GM19240 (cell line): ENCODE data around the gene DPEP2.
A peak's percentile ranks its signal among the peaks of the same experiment; 100 is the strongest.
"Not testable (repeated sequence)": the region's sequence is repeated elsewhere in the genome, so short reads cannot be mapped to it uniquely, and the experiment has no call there.

Experiments
- DNase-seq: peaks from one replicate; pipeline ENCODE4 v3.0.0; 2011; ENCODE audit warnings: low spot score; ENCODE audit not compliant: insufficient read length

DPEP2 gene

DNA sequence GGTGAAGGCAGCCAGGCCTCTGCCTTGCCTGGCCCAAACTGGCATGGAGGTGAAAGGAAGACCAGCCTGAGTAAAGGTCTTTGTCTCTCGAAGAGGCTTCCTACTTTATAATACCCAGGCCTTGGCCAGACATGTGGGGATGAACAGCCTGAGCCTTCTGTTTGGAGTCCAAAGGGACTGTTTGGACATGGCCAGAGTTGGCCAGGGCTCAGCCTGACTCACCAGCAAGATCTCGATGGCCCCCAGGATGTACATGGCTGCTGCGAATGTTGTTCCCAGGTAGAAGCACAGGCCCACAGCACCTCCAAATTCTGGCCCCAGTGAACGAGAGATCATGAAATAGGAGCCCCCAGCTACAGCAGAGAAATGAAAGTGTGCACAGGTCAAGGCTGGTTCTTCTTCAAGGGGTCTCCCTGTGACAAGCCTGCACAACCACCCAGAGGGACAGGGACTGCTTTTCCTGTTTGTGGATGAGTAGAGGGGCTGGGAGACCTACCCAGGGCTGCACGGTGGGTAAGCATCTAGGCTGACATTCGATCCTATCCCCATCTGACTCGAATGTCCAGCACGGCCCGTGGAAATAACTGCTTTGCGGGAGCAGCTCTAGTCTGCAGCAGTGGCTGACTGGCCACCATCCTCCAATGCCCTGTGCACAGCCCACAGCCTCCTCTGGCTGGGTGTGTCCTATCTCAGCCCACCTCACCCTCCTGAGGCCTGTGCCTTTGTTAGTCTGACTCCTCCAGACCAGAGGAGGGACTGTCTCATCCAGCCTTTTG, 44.7 kb downstream of the DPEP2 start:
- DNase-seq, result no peak

DNA sequence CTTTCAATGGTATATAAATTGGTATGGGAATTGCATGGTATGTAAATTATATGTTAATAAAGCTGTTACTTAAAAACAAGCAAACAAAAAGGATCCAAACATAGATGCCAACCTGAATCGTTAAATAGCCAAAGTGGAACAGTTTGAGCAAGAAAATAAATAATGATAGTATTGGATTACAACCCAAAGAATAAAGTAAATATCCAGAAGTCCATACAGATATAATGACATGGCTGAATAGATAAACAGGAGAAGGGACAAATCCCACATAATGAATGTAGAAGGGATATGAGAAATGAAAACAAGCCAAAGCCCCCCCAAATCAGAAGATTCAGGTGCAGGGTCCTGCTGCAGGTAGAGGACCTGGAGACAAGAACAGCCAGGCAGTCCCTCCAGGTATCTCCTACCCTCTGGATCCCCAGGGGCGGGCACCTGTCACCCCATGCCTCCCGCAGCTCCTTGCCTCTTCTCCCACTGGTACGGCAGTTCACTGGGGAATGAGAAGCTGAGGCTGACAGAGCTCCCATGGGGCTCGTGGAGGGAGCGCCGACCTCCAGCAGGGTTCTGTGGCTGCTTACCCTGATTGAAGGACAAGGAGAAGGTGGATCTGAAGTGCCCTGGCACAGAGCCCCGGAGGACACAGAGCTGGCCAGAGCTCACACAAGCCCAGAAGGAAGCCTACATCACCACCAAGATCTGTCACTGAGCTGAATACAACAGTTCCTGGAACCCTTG, 45.5 kb downstream of the DPEP2 start:
- no peak for DNase-seq

DNA sequence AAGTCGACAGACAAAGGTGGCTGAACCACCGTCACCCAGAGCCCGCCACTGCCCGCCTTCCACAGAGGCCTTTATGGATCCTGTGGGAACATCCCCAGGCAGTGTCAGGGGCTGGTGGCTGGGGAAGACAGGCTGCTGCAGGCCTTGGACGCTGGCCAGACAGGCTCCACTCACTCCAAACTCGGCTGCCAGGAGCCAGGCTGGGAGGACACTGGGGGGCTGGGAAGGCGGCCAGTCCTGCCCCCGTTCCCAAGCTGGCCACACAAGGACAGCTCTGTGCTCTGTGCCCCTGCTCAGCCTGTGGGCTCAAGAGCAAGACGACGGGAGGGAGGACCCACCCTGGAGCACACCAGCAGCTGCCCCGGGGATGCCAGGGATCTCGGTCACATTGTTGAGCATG, 47.8 kb downstream of the DPEP2 start:
- DNase-seq, result no peak

DNA sequence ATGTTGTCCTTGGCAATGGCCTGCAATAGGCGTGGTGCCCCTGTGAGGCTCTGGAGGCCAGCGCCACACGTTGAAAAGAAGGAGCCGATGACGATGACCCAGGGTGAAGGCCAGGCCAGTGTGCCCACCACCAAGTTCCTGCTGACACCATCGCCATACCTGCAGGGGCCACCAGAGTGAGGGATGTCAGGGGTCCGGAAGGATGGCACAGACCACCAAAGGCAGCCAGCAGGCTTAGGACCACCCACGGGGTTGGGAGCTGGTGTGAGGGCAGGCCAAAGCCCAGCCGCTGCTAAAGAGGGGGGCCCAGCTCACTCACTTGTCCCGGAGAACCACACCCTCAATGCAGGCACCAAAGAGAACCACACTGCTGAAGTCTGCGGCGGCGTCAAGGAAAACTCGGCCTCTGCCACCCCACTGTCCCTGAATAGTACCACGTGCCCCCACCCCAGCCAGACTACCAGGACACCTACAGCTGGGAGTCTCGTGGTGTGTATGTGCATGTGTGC, 48.9 kb downstream of the DPEP2 start:
- DNase-seq, result no peak

DNA sequence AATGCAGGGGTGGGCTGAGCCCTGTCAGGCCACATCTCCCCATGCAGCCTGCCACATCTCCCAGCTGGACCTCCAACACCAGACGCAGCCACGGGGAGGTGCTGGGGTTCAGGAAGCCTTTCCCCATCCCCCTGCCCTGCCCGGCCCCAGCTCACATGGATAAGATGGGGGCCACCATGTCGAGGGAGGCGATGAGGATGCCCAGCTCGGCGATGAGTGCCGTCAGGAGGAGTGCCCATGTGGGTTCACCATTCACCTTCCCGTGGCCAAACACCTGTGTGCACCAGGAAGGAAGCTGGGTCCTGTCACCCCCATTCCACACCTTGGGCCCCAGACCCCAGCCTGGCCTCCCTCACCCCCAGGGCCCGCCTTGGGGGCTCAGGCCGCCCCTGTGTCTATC, 49.6 kb downstream of the DPEP2 start:
- no peak for DNase-seq

DNA sequence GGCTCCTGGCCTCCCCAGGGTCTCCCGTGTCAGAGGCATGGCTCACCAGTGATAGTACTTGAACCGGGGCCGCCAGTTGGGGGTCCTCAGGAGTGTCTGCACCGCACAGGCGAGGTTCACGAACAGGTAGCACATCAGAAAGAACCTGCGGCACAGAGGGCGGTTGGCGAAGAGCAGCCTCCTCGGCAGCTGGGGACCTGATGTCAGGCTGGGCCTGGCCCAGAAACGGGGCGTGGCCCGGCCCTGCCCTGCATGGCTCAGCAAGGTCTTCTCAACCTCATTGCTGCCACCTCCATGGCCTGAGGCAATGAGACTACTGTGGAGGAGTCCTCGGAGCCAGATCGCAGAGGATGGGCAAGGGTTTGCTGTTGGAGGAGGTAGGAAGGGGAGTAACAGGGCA, 51.3 kb downstream of the DPEP2 start:
- no peak for DNase-seq

DNA sequence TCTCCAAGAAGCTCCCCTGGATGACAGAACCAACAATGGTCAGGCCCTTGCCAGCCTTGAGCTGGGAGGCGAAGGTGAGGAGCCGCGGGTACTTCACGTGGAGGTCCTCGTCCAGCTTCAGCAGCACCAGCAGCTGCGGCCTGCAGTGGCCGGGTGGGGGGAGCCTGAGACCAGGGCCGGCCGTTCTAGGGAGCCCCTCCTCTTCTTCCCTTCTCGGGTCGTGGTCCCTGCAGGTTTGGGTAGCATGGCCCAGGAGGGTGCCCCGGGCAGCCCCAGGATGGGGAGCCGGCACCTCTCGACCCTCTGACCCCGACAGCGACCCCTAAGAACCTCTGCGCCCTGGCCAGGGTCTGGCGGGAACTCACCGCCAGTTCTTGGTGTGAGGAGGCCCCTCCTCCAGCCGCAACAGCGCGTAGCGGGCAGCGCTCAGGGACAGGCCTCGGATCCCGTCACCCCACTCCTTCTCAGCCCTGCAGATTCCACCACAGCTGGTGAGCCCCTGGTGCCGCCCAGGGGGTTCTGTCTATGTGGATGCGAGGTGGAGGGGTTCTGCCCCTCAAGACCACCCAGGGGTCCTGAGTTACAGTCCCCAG, 52.2 kb downstream of the DPEP2 start:
- no peak for DNase-seq

DNA sequence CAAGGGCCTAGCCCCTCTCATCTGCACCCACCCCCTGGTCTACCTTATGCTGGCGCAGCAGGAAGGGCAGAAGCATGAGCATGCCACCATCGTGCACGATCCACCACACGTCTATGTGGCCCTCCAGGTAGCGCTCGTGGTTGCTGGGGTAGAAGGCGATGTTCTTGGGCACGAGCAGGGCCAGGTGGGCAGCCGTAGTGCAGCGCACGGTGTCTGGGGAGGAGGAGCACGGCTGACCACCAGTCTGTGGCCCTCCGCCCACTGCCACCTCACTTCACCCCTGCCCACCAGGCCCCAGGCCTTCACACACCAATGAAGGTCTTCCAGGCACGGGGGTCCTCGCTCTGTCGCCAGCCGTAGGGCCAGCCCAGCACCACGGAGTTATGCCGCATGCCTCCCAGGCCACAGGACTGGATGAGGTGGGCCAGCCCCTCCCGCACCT, 53.1 kb downstream of the DPEP2 start:
- no peak for DNase-seq

DNA sequence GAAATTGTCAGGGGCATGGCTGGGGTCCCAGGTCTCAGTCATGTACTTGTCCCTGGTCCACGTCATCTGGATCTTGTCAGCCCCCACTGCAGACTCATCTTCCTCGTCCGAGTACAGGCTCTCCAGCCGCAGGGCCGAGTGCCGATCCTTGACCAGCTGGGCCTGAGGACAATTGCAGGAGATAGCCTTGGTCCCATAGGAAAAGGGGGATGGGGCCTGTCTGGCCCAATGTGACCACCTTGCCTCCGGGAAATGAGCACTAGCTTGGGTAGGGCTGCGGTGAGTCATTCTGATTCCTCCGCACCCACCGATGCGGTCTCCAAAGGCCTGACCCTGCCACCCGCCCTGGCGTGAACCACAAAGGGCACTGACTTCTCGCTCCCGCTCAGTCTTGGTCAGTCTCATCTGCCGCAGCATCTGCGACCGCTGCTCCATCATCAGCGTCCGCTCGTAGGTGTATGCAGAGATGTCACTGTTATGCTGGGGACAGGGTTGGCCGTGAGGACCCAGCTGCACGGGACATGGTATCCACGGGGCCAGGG, 53.8 kb downstream of the DPEP2 start:
- DNase-seq, result no peak

DNA sequence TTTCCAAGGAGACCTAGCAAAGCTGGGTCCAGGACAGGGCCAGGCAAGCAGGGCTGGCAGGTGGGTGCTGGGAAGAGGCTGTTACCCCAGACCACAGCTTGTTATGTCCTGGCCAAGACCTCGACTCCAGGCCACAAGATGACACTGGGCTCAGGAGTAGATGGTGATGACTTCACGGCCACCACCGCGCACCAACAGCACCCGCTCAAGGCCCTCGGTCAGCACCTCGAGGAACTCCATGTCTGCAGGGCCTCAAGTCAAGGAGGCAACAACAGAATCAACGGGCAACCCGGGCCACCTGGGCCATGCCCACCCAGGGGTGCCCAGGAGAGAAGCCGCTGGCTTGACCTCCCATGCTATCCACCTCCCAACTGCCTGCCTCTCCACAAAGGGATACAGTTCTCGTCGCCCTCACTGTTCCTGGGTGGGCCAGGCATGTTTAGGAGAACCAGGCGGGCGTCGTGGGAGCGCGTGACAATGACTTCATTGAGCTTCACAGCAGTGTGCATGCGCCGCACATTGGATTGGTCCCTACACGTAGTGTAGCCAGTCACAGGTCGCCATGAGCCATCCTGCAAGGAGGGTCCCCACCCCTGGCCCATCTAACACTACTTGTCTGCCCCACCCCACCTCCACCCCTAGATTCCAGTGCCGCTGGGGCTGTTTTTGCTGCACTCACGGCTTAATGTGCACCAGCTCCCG, 54.4 kb downstream of the DPEP2 start:
- no peak for DNase-seq

DNA sequence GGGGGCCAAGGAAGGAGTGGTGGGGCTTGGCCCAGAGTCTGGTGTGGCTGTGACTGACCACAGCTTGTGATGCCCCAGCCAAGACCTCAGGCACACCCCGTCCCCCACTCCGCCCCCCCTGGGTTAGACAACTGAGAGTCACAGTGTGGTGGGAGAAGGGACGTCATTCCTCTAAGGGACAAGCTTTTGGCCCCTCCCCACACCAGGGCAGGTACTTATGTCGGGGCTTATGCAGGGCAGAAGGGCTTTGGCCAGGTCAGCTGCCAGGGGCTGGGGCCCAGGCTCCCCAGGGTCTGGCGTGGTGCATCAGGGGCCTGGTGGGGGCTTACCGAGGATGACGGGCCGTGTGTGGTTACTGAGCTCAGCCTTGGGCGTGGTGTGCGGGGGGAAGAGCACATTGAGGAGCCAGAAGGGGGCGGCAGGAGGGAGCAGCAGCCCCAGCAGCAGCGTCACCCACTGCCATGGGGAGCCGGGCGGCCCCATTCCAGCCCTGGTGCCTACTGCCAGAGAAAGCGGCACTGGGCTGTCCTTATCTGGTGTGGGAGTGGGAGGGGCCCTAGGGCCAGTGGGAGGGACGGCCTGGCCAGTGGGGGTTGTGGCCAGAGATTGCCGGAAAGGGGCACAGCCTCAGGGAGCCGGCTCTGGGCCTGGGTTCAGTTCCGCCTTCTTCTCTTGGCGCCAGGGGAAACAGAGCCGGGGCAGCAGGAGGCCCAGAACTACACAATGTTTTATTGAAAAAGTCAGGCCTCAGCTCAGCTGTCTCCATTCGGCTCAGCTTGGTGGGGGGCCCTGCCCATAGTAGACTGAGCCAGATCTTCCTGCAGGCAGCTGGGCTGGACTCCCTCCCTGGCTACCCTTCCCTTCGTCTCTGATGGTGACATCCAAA, 55.4 kb downstream of the DPEP2 start, which contains the start of gene LCAT:
TSS of gene LCAT (minus strand) at position 502 of the 886 bp plus-strand sequence. CDS start at position 483, 19 bp downstream.
- no peak for DNase-seq

DNA sequence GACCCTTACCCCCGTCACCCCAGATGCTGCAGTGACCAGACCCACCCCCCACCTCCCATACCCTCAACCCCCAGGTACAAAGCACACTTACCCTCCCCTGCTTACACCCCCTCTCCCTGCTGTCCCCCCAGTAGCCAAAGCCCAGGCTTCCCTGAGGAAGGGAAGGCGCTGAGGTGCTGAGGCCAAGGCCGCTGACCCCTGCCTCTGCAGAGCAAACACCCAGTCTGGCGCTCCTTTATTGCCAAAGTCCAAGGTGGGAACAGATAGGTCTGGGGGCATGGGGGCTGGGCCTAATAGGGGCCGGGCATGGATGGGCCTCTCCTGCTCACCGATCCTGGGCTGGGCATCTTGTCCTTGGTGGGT, 56.0 kb downstream of the DPEP2 start:
- DNase-seq, result no peak

DNA sequence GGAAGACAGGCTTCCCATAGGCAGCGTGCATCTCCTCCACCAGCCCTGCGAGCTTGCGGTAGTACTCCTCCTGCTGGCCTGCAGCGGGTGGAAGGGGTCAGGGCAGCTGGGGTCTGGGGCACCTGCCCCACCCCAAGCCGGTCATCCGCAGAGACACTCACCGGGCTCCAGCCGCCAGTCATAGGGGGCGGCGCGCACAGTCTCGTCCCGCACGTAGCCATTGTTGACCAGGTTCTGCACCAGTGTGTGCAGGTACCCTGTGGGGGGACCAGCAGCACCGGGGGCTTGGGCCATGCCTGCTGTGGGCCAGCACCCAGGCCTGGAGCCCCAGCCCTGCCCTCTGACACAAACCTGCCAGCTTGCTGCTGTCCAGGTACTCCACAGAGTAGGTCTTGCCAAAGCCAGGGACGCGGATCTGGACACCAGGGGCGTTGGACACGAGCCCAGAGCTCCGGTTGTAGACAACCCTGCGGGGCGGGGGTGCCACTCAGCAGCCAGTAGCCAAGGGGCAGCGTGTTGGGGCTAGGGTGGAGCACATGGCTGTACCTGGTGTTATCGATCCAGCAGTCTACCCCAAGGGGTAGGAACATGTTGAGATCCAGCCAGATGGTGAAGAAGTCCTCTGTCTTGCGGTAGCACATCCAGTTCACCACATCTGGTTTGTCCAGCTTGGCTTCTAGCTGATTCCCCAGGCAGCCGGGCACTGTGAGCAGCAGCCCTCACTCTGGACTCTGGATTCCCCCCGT, 56.6 kb downstream of the DPEP2 start:
- DNase-seq, result no peak

DNA sequence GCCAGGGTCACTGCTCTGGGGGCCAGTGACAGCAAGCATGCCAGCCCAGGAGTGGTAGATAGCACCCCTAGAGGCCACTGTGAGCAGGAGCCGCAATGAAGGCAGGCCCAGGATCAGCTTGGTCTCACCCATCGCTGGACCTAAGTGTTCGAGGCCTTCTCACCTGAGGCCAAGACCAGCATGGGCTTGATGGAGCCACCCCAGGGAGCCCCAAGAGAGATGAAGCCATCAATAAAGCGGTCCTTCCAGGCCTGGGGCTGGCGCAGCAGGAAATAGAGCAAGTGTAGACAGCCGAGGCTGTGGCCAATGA, 57.1 kb downstream of the DPEP2 start:
- peak; percentile 64 for DNase-seq

DNA sequence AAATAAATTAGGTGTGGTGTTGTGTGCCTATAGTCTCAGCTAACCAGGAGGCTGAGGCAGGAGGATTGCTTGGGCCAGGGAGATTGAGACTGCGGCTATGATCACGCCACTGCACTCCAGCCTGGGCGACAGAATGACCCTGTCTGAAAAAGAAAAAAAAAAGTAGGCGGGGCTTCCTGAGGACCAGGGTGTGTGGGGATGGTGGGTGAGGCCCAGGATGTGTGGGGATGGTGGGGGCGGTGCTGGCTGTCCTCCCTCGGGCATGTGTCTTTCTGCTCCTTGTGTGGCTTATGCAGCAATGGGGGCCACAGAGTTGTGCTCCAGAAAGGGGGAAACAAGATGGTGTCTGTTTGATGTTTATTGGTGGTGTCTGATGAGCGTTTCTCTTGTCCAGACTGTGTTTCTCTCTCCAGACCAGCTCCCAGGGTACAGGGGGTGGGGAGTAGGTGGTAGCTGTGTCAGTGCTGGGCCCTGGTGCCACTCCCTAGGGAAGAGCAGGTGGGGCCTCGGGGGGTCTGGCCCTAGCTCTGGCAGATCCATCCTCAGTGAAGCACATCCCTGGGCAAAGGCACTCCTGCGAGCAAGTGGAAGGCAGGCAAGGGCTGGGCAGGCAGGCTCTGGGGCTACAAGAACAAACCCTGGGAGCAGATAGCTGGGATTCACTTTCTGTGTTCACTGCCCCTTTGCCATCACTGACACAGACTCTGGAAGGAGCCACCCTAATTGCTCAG, 57.6 kb downstream of the DPEP2 start:
- no peak for DNase-seq

DNA sequence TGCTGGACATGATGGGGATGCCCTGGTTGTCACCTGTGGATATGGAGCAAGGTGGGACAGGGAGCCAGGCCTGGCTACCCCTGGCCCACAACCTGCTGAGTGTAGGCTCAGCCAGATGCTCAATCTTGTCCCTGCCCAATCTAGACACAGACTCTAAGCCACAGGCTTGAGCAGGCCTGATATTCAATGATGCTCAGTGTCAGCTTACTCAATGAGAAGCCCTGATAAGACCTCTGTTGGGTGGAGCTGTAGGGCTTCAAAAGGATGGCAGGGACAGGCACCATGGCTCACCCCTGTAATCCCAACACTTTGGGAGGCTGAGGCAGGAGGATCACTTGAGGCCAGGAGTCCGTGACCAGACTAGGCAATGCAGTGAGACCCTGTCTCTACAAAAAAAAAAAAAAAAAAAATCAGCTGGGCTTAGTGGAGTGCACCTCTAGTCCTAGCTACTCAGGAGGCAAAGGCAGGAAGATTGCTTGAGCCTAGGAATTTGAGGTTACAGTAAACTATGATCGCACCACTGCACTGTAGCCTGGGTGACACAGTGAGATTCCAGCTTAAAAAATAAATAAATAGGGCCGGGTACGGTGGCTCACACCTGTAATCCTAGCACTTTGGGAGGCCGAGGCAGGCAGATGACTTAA, 58.7 kb downstream of the DPEP2 start:
- no peak for DNase-seq

DNA sequence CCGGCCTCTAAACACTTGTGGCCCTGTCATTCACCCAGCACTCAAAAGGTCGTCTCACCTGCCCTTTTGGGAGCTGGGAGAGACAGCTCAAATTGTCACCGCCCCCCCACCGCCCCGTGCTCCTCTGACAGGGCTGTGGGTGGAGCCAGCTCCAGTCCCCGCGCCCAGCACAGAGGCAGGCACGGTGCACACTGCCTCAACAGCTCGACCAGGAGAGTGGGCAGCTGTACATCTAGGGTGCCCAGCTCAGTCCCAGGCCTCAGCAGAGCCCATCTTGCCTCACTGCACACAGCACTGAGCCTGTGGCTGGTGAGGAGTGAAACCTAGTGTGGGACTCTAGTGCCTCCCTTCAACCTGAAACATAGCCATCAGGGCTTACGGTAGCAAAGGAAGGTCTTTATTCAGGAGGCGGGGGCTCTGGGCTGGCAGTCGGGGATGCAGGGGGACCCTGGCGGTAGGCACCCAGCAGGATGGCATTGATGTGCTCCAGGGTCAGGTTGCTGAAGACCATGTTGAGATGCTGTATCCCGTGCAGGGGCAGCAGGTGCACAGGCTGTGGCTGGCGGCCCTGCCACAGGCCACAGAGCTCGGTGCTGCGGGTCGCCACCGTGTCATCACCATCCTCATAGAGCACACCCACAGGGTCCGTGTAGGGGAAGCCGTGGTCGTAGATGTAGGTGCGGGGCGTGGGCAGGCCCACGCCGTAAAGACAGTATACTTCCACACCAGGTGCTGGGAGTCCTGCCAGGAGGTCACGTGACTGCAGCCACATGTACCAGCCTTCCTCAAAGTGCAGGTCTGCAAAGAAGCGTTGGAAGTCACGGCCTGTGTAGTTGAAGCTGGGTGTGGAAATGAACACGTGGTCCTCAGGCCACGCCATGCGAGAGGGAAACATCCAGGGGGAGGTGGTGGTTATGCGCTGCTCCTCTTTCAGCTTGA, 59.5 kb downstream of the DPEP2 start:
- DNase-seq, result no peak

DNA sequence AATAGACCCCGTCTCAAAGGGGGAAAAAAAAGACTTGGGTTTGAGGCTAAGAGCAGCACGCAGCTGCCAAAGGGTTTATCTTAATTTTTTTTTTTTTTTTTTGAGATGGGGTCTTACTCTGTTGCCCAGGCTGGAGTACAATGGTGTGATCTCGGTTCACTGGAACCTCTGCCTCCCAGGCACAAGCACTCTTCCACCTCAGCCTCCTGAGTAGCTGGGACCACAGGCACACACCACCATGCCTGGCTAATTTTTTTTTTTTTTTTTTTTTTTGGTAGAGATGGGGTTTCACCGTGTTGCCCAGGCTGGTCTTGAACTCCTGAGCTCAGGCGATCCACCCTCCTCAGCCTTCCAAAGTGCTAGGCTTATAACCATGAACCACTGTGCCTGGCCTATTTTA, 61.6 kb downstream of the DPEP2 start:
- not testable (repeated sequence) for DNase-seq
